22Rv1 (cell line): ENCODE measurements around the gene CAMKK2.

Experiments
- ZFX ChIP-seq: fragments of 450-650 bp; IDR thresholded peaks from 2 replicates; pipeline ENCODE4 v1.6.1; 2017; ENCODE audit warnings: antibody characterized with exemption, borderline replicate concordance
- TF ChIP-seq, protein P1 (sequence below): fragments of 450-650 bp; IDR thresholded peaks from 2 replicates; pipeline ENCODE4 v1.5.1; 2017; ENCODE audit warnings: mild to moderate bottlenecking

DNA sequence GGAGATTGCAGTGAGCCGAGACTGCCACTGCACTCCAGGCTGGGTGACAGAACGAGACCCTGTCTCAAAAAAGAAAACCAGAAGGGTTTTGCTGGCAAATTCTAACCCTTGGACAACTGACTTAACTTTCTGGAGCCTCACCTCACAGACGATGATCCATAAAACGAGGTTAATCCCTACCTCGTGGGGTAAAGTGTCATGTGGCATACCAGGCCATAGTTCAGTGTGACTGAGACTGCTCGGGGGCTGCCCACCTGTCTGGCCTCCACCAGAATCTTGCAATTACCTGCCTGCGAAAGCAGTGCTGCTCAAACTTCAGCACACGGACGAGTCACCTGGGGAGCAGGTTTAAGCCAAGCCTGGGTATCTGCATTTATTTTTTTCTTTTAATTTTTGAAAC lies 59.7 kb downstream of the CAMKK2 start:
- TF ChIP-seq, protein P1, sequence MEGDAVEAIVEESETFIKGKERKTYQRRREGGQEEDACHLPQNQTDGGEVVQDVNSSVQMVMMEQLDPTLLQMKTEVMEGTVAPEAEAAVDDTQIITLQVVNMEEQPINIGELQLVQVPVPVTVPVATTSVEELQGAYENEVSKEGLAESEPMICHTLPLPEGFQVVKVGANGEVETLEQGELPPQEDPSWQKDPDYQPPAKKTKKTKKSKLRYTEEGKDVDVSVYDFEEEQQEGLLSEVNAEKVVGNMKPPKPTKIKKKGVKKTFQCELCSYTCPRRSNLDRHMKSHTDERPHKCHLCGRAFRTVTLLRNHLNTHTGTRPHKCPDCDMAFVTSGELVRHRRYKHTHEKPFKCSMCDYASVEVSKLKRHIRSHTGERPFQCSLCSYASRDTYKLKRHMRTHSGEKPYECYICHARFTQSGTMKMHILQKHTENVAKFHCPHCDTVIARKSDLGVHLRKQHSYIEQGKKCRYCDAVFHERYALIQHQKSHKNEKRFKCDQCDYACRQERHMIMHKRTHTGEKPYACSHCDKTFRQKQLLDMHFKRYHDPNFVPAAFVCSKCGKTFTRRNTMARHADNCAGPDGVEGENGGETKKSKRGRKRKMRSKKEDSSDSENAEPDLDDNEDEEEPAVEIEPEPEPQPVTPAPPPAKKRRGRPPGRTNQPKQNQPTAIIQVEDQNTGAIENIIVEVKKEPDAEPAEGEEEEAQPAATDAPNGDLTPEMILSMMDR: no peak
- TF ChIP-seq ZFX: no peak
